Measurements from ENCODE around the gene PTPRN2. TPM values are rescaled to one million over a fixed set of nuclear protein-coding genes. Genes with fewer than 3 reads are reported as not detected.

PTPRN2 gene
- total and polyA plus RNA-seq, 2 of the 8 experiments (the other 6 are each of a cell fraction or from before 2014, with no cell fraction given), result 2.6 to 4.5 TPM

DNA sequence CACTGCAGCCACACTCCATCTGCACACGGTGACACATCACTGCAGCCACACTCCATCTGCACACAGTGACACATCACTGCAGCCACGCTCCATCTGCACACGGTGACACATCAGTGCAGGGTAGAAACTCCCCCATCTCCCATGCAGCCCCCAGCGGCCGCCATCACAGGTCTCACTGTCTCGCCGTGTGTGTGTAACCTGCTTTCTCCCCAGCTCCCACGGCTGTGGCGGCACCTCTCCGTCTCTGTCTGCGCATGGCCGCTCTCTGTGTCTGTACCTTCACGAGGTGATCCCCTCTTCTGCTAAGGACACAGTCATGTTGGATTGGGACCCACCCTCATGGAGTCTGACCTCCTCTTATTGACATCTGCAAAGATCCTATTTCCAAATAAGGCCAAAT, 527.4 kb downstream of the PTPRN2 start:
- Histone ChIP-seq H3K23me2 (ENCODE audit: low read depth, low read length) (no peaks in the 10 kb centered on the region), H3K4me3 (ENCODE audit: extremely low read depth in 1 of 4, insufficient read depth in 2 of 4, low read depth in 3 of 4, low read length in 4 of 4) (no peak overlapping the region), H4K5ac (ENCODE audit: insufficient read length, low read depth, low read length) (no peak overlapping the region), H2BK120ac (replicated peaks; ENCODE audit: low read depth, low read length) (no peak overlapping the region), H3K4me1 (replicated peaks in 1 of 4; ENCODE audit: control insufficient read depth in 3 of 4, insufficient read depth in 4 of 4, low read length in 3 of 4) (no peaks in the 10 kb centered on the region), H4K20me1 (replicated peaks in 1 of 2; ENCODE audit: control insufficient read depth in 1 of 2, insufficient read depth in 2 of 2, low read length in 2 of 2) (no peaks in the 10 kb centered on the region), H3K56ac (replicated peaks; ENCODE audit: insufficient read length, low read depth, low read length) (no peak overlapping the region), H4K8ac (ENCODE audit: extremely low read depth, insufficient read depth, low read length) (no peak overlapping the region), H3K27me3 (replicated peaks in 1 of 4; ENCODE audit: control insufficient read depth in 3 of 4, extremely low read depth in 1 of 4, insufficient read depth in 3 of 4, low read length in 3 of 4) (no peaks in the 10 kb centered on the region), H3K23ac (ENCODE audit: insufficient read length) (no peak overlapping the region), H3K79me2 (ENCODE audit: control insufficient read depth in 1 of 2, insufficient read depth in 2 of 2, low read length in 2 of 2) (no peaks in the 10 kb centered on the region), H3K4me2 (ENCODE audit: insufficient read depth in 1 of 2, low read depth in 2 of 2, low read length in 2 of 2) (no peak overlapping the region), H3K79me1 (ENCODE audit: low read depth, low read length) (no peaks in the 10 kb centered on the region), H2BK5ac (ENCODE audit: low read depth, low read length) (no peak overlapping the region), H3K9me3 (ENCODE audit: insufficient read depth in 2 of 2, low read depth in 1 of 2, low read length in 1 of 2) (peaks cover 50 to 66% of the 10 kb centered on the region in 2 experiments), H3K27ac (ENCODE audit: low read depth, low read length) (no peak overlapping the region), H2AFZ (ENCODE audit: low read length) (no peak overlapping the region), H3K14ac (ENCODE audit: insufficient read length) (no peak overlapping the region), H2BK20ac (ENCODE audit: low read length) (no peak overlapping the region), H3K18ac (ENCODE audit: extremely low read depth, low read length) (no peak overlapping the region), H3K4ac (replicated peaks; ENCODE audit: insufficient read length, low read depth, low read length) (no peak overlapping the region), H2AK5ac (ENCODE audit: low read depth, low read length) (no peak overlapping the region), H2BK12ac (ENCODE audit: low read depth, low read length) (no peak overlapping the region), H2BK15ac (ENCODE audit: low read length) (no peak overlapping the region), H3K9ac (replicated peaks in 1 of 4; ENCODE audit: extremely low read depth in 1 of 4, low read depth in 3 of 4, low read length in 3 of 4) (no peak overlapping the region), H4K91ac (replicated peaks; ENCODE audit: insufficient read length, low read length) (no peak overlapping the region), H3K36me3 (ENCODE audit: control insufficient read depth in 2 of 4, insufficient read depth in 4 of 4, low read length in 3 of 4) (no peaks in the 10 kb centered on the region)
- WGBS, 2 experiments (ENCODE audit: extremely low coverage in 1 of 2, insufficient coverage in 1 of 2, insufficient read length in 1 of 2, insufficient replicate concordance in 2 of 2, low coverage in 1 of 2, low lambda C conversion rate in 2 of 2, missing lambda C conversion rate in 1 of 2), result 86% methylated on average over 13 of the region's 13 CpGs; no CpG with 5 or more reads in 1 of the 2 experiments
- TF ChIP-seq, protein P1, sequence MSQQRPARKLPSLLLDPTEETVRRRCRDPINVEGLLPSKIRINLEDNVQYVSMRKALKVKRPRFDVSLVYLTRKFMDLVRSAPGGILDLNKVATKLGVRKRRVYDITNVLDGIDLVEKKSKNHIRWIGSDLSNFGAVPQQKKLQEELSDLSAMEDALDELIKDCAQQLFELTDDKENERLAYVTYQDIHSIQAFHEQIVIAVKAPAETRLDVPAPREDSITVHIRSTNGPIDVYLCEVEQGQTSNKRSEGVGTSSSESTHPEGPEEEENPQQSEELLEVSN (IDR thresholded peaks at IDR 0.05), result no peak
- TF ChIP-seq SP2 (IDR thresholded peaks at IDR 0.05; ENCODE audit: low read length), result no peak
- FAIRE-seq, result no peak
- ChIA-PET CTCF (ENCODE audit: partially characterized antibody) (no interaction called here), POLR2A (ENCODE audit: partially characterized antibody) (no interaction called here)
- no peak for DNase-seq (ENCODE audit: low read depth in 1 of 2, low spot score in 2 of 2)

Data from H1 (cell line).